SU-DHL-6 (cell line): Measurements from ENCODE around the gene SEMA6A.
"Not testable (repeated sequence)": the region's sequence is repeated elsewhere in the genome, so short reads cannot be mapped to it uniquely, and the experiment has no call there.

Experiments
- H2AFZ ChIP-seq: fragments of 200-600 bp; sonication (generic); 2 replicates; pipeline ENCODE4 v1.6.1; 2014; ENCODE audit warnings: low read depth, mild to moderate bottlenecking, moderate library complexity, mixed read lengths, antibody characterized with exemption, low read length; ENCODE audit not compliant: severe bottlenecking
- H3F3A ChIP-seq: fragments of 200-600 bp; shearing (Covaris generic); 2 replicates; pipeline ENCODE4 v1.6.0; 2016; ENCODE audit warnings: antibody characterized with exemption, mild to moderate bottlenecking; ENCODE audit not compliant: insufficient read depth
- H3K27ac ChIP-seq: fragments of 200-600 bp; sonication (generic); 2 replicates; pipeline ENCODE4 v1.5.1; 2016; ENCODE audit warnings: low read depth, mild to moderate bottlenecking, low read length, moderate library complexity, mixed read lengths
- H3K27me3 ChIP-seq: fragments of 200-600 bp; sonication (generic), shearing (Covaris generic); 2 replicates; pipeline ENCODE4 v1.6.0; 2014; ENCODE audit warnings: mild to moderate bottlenecking, low read length
- H3K36me3 ChIP-seq: fragments of 200-600 bp; sonication (generic); 2 replicates; pipeline ENCODE4 v1.6.1; 2014; ENCODE audit warnings: mild to moderate bottlenecking, low read length, mixed read lengths
- H3K4me2 ChIP-seq: fragments of 300-600, 200-600 bp; shearing (Covaris generic), sonication (generic); 2 replicates; pipeline ENCODE4 v1.6.0; 2014; ENCODE audit warnings: low read length, low read depth, mild to moderate bottlenecking; ENCODE audit not compliant: poor library complexity, severe bottlenecking
- H3K4me3 ChIP-seq: fragments of 200-600 bp; sonication (generic); 2 replicates; pipeline ENCODE4 v1.5.1; 2014; ENCODE audit warnings: antibody characterized with exemption, low read length, mild to moderate bottlenecking, mixed read lengths; ENCODE audit not compliant: insufficient read depth, poor library complexity, severe bottlenecking
- H3K79me2 ChIP-seq: fragments of 200-600 bp; sonication (generic); 2 replicates; pipeline ENCODE4 v1.6.1; 2014; ENCODE audit warnings: mild to moderate bottlenecking, low read length, moderate library complexity; ENCODE audit not compliant: insufficient read depth
- H3K9ac ChIP-seq: fragments of 200-600 bp; sonication (generic); 2 replicates; pipeline ENCODE4 v1.7.0; 2014; ENCODE audit warnings: mild to moderate bottlenecking, low read length
- H3K9me2 ChIP-seq: fragments of 200-600 bp; sonication (generic); replicated peaks from 2 replicates; pipeline ENCODE4 v1.6.1; 2014; ENCODE audit warnings: low read length; ENCODE audit not compliant: insufficient read depth
- H3K9me3 ChIP-seq: fragments of 200-600 bp; sonication (generic); 2 replicates; pipeline ENCODE4 v1.6.1; 2014; ENCODE audit warnings: low read length, mixed read lengths; ENCODE audit not compliant: insufficient read depth
- H4K20me1 ChIP-seq: fragments of 200-600 bp; sonication (generic); 2 replicates; pipeline ENCODE4 v1.6.1; 2014; ENCODE audit warnings: low read depth, mild to moderate bottlenecking, antibody characterized with exemption, low read length, moderate library complexity, mixed read lengths
- EZH2phosphoT487 ChIP-seq: fragments of 200-600 bp; sonication (generic), shearing (Covaris generic); conservative IDR thresholded peaks from 2 replicates; pipeline ENCODE4 v1.6.1; 2018; ENCODE audit warnings: mild to moderate bottlenecking, antibody characterized with exemption, low read length, moderate library complexity, mixed read lengths
- TF ChIP-seq, protein P1 (sequence below): fragments of 200-600 bp; sonication (generic); IDR thresholded peaks from one replicate; pipeline ENCODE4 v1.5.1; 2017; ENCODE audit warnings: antibody characterized with exemption, mild to moderate bottlenecking, low read length, moderate library complexity; ENCODE audit not compliant: insufficient read depth, poor library complexity, severe bottlenecking

SEMA6A gene

DNA sequence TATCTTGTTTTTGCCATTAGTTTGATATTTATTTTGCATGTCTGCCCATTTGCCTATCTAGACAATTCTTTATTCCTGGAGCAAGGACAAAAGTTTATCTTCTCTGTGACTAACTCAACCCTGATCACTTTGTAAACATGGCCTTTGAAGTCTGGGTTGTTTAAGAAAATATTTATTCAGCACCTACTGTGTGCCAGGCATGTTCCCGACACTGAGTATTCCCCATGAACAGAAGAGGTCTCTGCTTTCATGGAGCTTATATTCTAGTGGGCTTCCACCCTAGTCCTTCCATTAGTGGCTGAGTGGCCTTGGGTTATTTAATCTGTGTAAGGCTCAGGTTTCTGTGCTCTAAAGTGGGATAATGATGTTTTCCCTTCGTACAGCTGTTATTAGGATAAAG lies 49.7 kb downstream of the SEMA6A start:
- Histone ChIP-seq H3K9me2 (no peaks in the 10 kb centered on the region), H3K79me2 (no peaks in the 10 kb centered on the region), H3K4me2 (no peak overlapping the region), H3K27ac (no peak overlapping the region), H3K9ac (no peak overlapping the region), H3K4me3 (no peak overlapping the region), H3K9me3 (no peaks in the 10 kb centered on the region), H3F3A (no peaks in the 10 kb centered on the region), H3K36me3 (no peaks in the 10 kb centered on the region), H2AFZ (no peak overlapping the region), H4K20me1 (no peaks in the 10 kb centered on the region), H3K27me3 (no peaks in the 10 kb centered on the region)
- no peak for TF ChIP-seq EZH2phosphoT487
- TF ChIP-seq, protein P1, sequence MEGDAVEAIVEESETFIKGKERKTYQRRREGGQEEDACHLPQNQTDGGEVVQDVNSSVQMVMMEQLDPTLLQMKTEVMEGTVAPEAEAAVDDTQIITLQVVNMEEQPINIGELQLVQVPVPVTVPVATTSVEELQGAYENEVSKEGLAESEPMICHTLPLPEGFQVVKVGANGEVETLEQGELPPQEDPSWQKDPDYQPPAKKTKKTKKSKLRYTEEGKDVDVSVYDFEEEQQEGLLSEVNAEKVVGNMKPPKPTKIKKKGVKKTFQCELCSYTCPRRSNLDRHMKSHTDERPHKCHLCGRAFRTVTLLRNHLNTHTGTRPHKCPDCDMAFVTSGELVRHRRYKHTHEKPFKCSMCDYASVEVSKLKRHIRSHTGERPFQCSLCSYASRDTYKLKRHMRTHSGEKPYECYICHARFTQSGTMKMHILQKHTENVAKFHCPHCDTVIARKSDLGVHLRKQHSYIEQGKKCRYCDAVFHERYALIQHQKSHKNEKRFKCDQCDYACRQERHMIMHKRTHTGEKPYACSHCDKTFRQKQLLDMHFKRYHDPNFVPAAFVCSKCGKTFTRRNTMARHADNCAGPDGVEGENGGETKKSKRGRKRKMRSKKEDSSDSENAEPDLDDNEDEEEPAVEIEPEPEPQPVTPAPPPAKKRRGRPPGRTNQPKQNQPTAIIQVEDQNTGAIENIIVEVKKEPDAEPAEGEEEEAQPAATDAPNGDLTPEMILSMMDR, result no peak

- H4K20me1 ChIP-seq, result no peaks in the 10 kb centered on the region
- no peak overlapping the region for H3K27ac ChIP-seq
- H3K9me3 ChIP-seq, result no peaks in the 10 kb centered on the region
- H3K4me2 ChIP-seq, result no peak overlapping the region
- no peaks in the 10 kb centered on the region for H3K27me3 ChIP-seq
- H3K9me2 ChIP-seq, result no peaks in the 10 kb centered on the region
- no peak overlapping the region for H3K4me3 ChIP-seq
- H3K36me3 ChIP-seq, result no peaks in the 10 kb centered on the region
- no peaks in the 10 kb centered on the region for H3F3A ChIP-seq
- TF ChIP-seq, protein P1, result no peak
- TF ChIP-seq EZH2phosphoT487, result no peak
- no peaks in the 10 kb centered on the region for H3K79me2 ChIP-seq
- H3K9ac ChIP-seq, result no peak overlapping the region
- H2AFZ ChIP-seq, result no peak overlapping the region
Observed at GRCh38 chr5:116524051-116524904, 50.3 kb downstream of the SEMA6A start.

DNA sequence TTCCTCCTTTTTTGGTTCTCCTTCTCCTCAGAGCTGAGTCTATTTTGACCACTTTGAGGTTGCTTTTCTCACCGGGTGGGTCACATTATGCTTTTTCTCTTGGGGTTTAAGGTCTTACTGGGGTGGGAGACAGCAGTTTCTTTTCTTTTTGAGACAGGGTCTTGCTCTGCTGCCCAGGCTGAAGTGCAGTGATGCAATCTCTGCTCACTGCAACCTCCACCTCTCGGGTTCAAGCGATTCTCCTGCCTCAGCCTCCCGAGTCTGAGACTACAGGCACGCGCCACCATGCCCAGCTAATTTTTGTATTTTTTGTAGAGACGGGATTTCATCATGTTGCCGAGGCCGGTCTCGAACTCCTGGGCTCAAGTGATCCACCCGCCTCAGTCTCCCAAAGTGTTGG lies 51.4 kb downstream of the SEMA6A start:
- H3K36me3 ChIP-seq, H4K20me1 ChIP-seq: not testable (repeated sequence)

DNA sequence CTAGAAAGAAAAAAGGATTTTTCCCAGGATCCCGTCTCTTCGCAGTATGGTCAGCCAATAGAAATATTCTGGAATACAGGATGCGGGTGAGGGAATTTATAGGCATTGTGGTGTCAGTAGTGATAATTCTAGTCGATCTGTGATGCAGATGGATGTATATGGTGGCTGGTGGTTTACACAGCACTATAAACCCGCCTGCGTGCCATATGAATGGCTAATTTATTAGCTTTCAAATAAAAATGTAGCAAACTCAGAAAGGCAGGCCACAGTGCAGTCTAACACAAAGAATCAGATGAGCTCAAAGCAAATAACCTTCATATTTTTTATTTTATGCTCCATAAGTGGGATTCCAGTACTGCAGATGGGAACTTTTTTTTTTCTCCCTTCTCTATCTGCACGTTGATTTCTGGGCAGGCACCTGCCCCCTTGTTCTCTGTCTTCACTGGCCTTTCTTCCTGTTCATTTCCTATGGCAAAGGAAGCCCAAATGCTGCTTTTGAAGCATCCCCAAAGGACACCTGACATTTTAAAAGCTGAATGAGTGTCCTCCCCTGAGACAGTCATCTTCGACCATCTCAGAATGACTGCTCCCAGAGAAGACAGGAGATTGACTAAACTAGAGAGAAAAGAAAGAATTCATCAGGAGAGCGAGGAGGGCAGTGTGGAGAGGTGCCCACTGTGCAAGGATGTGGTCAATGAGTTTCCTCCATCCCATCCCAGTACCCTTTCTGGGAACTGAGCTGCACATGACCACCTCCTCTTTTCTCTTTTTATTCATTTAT lies 52.1 kb downstream of the SEMA6A start:
- no peaks in the 10 kb centered on the region for H3K79me2 ChIP-seq
- H3K4me3 ChIP-seq, result no peak overlapping the region
- H3K9me2 ChIP-seq, result no peaks in the 10 kb centered on the region
- H3K27ac ChIP-seq, result no peak overlapping the region
- no peak overlapping the region for H3K9ac ChIP-seq
- H3F3A ChIP-seq, result no peaks in the 10 kb centered on the region
- H3K36me3 ChIP-seq, result no peaks in the 10 kb centered on the region
- TF ChIP-seq, protein P1, result no peak
- no peak for TF ChIP-seq EZH2phosphoT487
- no peaks in the 10 kb centered on the region for H4K20me1 ChIP-seq
- no peak overlapping the region for H2AFZ ChIP-seq
- H3K9me3 ChIP-seq, result no peaks in the 10 kb centered on the region
- H3K27me3 ChIP-seq, result no peaks in the 10 kb centered on the region
- no peak overlapping the region for H3K4me2 ChIP-seq

More for the DNA sequence above, 51.4 kb downstream of the SEMA6A start:
- H3K27me3 ChIP-seq, H3K4me2 ChIP-seq, H3F3A ChIP-seq, H3K9me3 ChIP-seq, H3K4me3 ChIP-seq, H3K9me2 ChIP-seq, H3K9ac ChIP-seq, H2AFZ ChIP-seq, H3K79me2 ChIP-seq, H3K27ac ChIP-seq: not testable (repeated sequence)
